Tibial nerve (tissue), 3 donors: Measurements from ENCODE around the gene MUC5B.

Source experiments
- POLR2A ChIP-seq, 2 donors: fragments of 450-650 bp; IDR thresholded peaks; one replicate each; pipeline ENCODE4 v1.6.1; 2017; ENCODE audit warnings: antibody characterized with exemption in 2 of 2, mild to moderate bottlenecking in 2 of 2, moderate library complexity in 2 of 2
- TF ChIP-seq, protein P1 (sequence below), 5 experiments: fragments of 200-600 bp in 3 of 5; fragments of 450-650 bp in 2 of 5; sonication (generic) in 3 of 5; IDR thresholded peaks; one replicate each; pipeline ENCODE4 v1.5.1; 2016 to 2019; ENCODE audit warnings: antibody characterized with exemption in 5 of 5, mild to moderate bottlenecking in 3 of 5, moderate library complexity in 2 of 5

DNA sequence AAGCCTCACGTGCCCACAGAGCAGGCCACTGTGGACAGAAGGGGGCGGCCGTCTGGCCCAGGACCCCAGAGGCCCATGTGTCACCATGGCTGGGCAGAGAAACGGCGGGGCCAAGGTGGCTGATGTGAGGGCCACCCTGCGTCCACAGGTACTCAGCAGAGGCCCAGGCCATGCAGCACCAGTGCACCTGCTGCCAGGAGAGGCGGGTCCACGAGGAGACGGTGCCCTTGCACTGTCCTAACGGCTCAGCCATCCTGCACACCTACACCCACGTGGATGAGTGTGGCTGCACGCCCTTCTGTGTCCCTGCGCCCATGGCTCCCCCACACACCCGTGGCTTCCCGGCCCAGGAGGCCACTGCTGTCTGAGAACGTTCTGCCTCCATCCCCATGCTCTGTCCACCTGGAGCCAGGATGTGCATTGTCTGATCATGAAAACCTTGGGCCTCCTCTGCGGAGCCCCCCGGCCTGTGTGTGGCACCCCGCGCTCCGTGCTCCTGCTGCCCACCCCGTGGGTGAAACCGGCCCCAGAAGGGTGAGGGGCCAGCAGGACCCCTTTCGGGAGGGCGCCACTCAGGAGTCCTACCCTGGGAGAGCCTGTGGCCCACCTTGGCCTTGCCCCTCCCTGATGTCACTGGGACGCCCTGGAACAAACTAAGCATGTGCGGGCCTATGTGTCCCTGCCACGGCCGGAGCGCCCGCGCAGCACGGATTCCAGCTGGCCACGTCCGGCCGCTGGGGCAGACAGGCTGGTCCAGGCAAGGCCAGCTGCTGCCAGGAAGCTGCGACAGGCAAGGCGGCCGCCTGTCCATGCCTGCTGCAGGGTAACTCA is 38.6 kb downstream of the MUC5B start:
- TF ChIP-seq, protein P1, sequence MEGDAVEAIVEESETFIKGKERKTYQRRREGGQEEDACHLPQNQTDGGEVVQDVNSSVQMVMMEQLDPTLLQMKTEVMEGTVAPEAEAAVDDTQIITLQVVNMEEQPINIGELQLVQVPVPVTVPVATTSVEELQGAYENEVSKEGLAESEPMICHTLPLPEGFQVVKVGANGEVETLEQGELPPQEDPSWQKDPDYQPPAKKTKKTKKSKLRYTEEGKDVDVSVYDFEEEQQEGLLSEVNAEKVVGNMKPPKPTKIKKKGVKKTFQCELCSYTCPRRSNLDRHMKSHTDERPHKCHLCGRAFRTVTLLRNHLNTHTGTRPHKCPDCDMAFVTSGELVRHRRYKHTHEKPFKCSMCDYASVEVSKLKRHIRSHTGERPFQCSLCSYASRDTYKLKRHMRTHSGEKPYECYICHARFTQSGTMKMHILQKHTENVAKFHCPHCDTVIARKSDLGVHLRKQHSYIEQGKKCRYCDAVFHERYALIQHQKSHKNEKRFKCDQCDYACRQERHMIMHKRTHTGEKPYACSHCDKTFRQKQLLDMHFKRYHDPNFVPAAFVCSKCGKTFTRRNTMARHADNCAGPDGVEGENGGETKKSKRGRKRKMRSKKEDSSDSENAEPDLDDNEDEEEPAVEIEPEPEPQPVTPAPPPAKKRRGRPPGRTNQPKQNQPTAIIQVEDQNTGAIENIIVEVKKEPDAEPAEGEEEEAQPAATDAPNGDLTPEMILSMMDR (IDR thresholded peaks at IDR 0.05): no peak
- TF ChIP-seq POLR2A (IDR thresholded peaks at IDR 0.05): no peak
